Endothelial cell of umbilical vein (primary cell): ENCODE data around the gene LYPD1. TPM values are rescaled to one million over a fixed set of nuclear protein-coding genes. Genes with fewer than 3 reads are reported as not detected.

ENCODE experiments used
- BruUV-seq: library from RNA; stranded (reverse); fragments of 400-500 nt; replicated peaks from 2 replicates; lab custom pipeline; 2021; lab: Mats Ljungman, UMichigan
- CTCF ChIA-PET: fragments of 300-600, 350-600 bp; sonication (Branson Sonifier 250); formaldehyde crosslinking; loops from one replicate; lab custom pipeline; 2021; ENCODE audit warnings: antibody characterized with exemption, inconsistent platforms; lab: Charles Lee
- POLR2A ChIA-PET: fragments of 300-600, 350-600 bp; sonication (Branson Sonifier 250); formaldehyde crosslinking; loops from one replicate; lab custom pipeline; 2021; ENCODE audit warnings: antibody characterized with exemption, inconsistent platforms; lab: Charles Lee
- DNase-seq: peaks from one replicate; pipeline ENCODE4 v3.0.0-alpha.2; 2011; ENCODE audit warnings: low read depth, low spot score
- FAIRE-seq: peaks from 2 replicates; lab custom pipeline; 2011; peaks lifted over from hg19 to GRCh38; lab: Jason Lieb, UNC
- H2AFZ ChIP-seq: 2 replicates; pipeline ENCODE4 v1.6.0; 2012; ENCODE audit warnings: low read depth, low read length, control low read depth, inconsistent platforms
- H3K27ac ChIP-seq: 2 replicates; pipeline ENCODE4 v1.5.1; 2011; ENCODE audit warnings: low read depth, mild to moderate bottlenecking, control low read depth, low read length, moderate library complexity; ENCODE audit not compliant: insufficient read depth
- H3K27me3 ChIP-seq, 2 experiments: 2 replicates each; pipeline versions ENCODE4 v1.6.0 to v1.6.1; 2011; ENCODE audit warnings: low read length in 2 of 2, mixed read lengths in 1 of 2; ENCODE audit not compliant: control insufficient read depth in 2 of 2, insufficient read depth in 2 of 2
- H3K36me3 ChIP-seq, 2 experiments: 2 replicates in 1 of 2; 3 replicates in 1 of 2; pipeline ENCODE4 v1.5.1; 2011; ENCODE audit warnings: low read length in 2 of 2, mild to moderate bottlenecking in 1 of 2, moderate library complexity in 1 of 2; ENCODE audit not compliant: control insufficient read depth in 2 of 2, insufficient read depth in 2 of 2; ENCODE audit errors: extremely low read depth in 1 of 2
- H3K4me1 ChIP-seq: 3 replicates; pipeline ENCODE4 v1.5.1; 2011; ENCODE audit warnings: mild to moderate bottlenecking, low read length; ENCODE audit not compliant: control insufficient read depth, insufficient read depth; ENCODE audit errors: extremely low read depth
- H3K4me2 ChIP-seq: 2 replicates; pipeline ENCODE4 v1.6.1; 2011; ENCODE audit warnings: low read length, control low read depth, mixed read lengths; ENCODE audit not compliant: insufficient read depth
- H3K4me3 ChIP-seq, 3 experiments: fragments of 200-600 bp in 1 of 3; sonication (generic), shearing (Covaris generic) in 1 of 3; replicated peaks in 1 of 3; 2 replicates each; pipeline ENCODE4 v1.5.1; 2011 to 2016; ENCODE audit warnings: control low read depth in 3 of 3, low read length in 3 of 3, mild to moderate bottlenecking in 2 of 3, inconsistent platforms in 1 of 3, low read depth in 1 of 3, moderate library complexity in 1 of 3; ENCODE audit not compliant: insufficient read depth in 1 of 3
- H3K79me2 ChIP-seq: 2 replicates; pipeline ENCODE4 v1.6.0; 2012; ENCODE audit warnings: low read length, inconsistent platforms; ENCODE audit not compliant: control insufficient read depth, insufficient read depth
- H3K9ac ChIP-seq: replicated peaks from 2 replicates; pipeline ENCODE3; 2011; ENCODE audit warnings: low read length, control low read depth; ENCODE audit not compliant: insufficient read depth; ENCODE audit errors: extremely low read depth
- H3K9me1 ChIP-seq: replicated peaks from 3 replicates; pipeline ENCODE4 v1.6.0; 2011; ENCODE audit warnings: mild to moderate bottlenecking, low read length; ENCODE audit not compliant: control insufficient read depth, insufficient read depth; ENCODE audit errors: extremely low read depth
- H3K9me3 ChIP-seq: replicated peaks from 2 replicates; pipeline ENCODE4 v1.5.1; 2012; ENCODE audit warnings: low read length, inconsistent platforms; ENCODE audit not compliant: control insufficient read depth, insufficient read depth
- H4K20me1 ChIP-seq: replicated peaks from 2 replicates; pipeline ENCODE3; 2011; ENCODE audit warnings: mild to moderate bottlenecking, low read length; ENCODE audit not compliant: control insufficient read depth, insufficient read depth; ENCODE audit errors: extremely low read depth
- CTCF ChIP-seq, 2 donors: IDR thresholded peaks; 1 replicate in 1 of 2; 2 replicates in 1 of 2; pipeline ENCODE4 v1.5.1; 2011; ENCODE audit warnings: low read length in 2 of 2, mild to moderate bottlenecking in 2 of 2, moderate library complexity in 2 of 2, control low read depth in 1 of 2, inconsistent platforms in 1 of 2, low read depth in 1 of 2; ENCODE audit not compliant: insufficient read depth in 1 of 2; ENCODE audit errors: extremely low read depth in 1 of 2
- EZH2 ChIP-seq: IDR thresholded peaks from 2 replicates; pipeline ENCODE4 v1.6.1; 2012; ENCODE audit warnings: borderline replicate concordance, low read depth, mild to moderate bottlenecking, moderate library complexity, low read length, inconsistent platforms; ENCODE audit not compliant: severe bottlenecking
- FOS ChIP-seq: IDR thresholded peaks from 2 replicates; pipeline ENCODE4 v1.6.1; 2011; ENCODE audit warnings: mild to moderate bottlenecking, low read length, moderate library complexity, borderline replicate concordance; ENCODE audit not compliant: insufficient read depth
- GATA2 ChIP-seq: IDR thresholded peaks from 2 replicates; pipeline ENCODE4 v1.7.0; 2011; ENCODE audit warnings: low read depth, mild to moderate bottlenecking, moderate library complexity, mixed read lengths, low read length; ENCODE audit not compliant: insufficient read length, insufficient read depth
- JUN ChIP-seq: IDR thresholded peaks from 2 replicates; pipeline ENCODE4 v1.6.1; 2011; ENCODE audit warnings: borderline replicate concordance, low read depth; ENCODE audit not compliant: insufficient read length, insufficient read depth
- MAX ChIP-seq: IDR thresholded peaks from 2 replicates; pipeline ENCODE4 v1.6.1; 2011; ENCODE audit not compliant: insufficient read depth, insufficient read length
- MYC ChIP-seq: IDR thresholded peaks from one replicate; pipeline ENCODE4 v1.6.1; 2011; ENCODE audit warnings: mild to moderate bottlenecking, low read depth, low read length
- POLR2A ChIP-seq: IDR thresholded peaks from 2 replicates; pipeline ENCODE4 v1.6.1; 2012; ENCODE audit warnings: low read depth, mild to moderate bottlenecking, control low read depth, low read length
- POLR2AphosphoS5 ChIP-seq: IDR thresholded peaks from 2 replicates; pipeline ENCODE4 v1.6.1; 2012; ENCODE audit warnings: low read depth, mild to moderate bottlenecking, control low read depth, low read length, moderate library complexity; ENCODE audit not compliant: insufficient read depth
- dilution Hi-C: fragments of 300-500 bp; cut with MboI; formaldehyde crosslinking; loops from one replicate; pipeline ENCODE4 v1.15.0; 2019; ENCODE audit warnings: low sequenced_read_pairs; ENCODE audit not compliant: extremely low pct_ligation_motif_present
- intact Hi-C: fragments of 100-400 bp; cut with micrococcal nuclease; formaldehyde crosslinking; loops from one replicate; pipeline ENCODE4 v1.10.0; 2022
- polyA plus RNA-seq, 4 experiments: library from polyadenylated mRNA; depleted of rRNA in 3 of 4; stranded (reverse) in 3 of 4; unstranded in 1 of 4; fragments of >200 nt; gene quantifications; 2 replicates each; pipeline versions ENCODE4 v1.2.1 to v1.2.3, GENCODE V29; 2011 to 2012; ENCODE audit warnings: missing spikeins in 1 of 4
- total RNA-seq: library from RNA; stranded (reverse); gene quantifications from 2 replicates; pipeline ENCODE4 v1.2.3, GENCODE V29; 2021

Gene LYPD1
- total and polyA plus RNA-seq, 2 donors (not counting 3 experiments of a cell fraction or from before 2014, with no cell fraction given), result 76.6 to 105 TPM

GRCh38 chr2:132632000-132632649, 37.9 kb downstream of the LYPD1 start:
- no TSS peak for BruUV-seq
- H3K36me3 ChIP-seq, result no peaks in the 10 kb centered on the region
- H3K9ac ChIP-seq, result no peak overlapping the region
- no peak for FAIRE-seq
- no peak for DNase-seq
- intact Hi-C loops, result no loop called here
- no peaks in the 10 kb centered on the region for H3K79me2 ChIP-seq
- H3K4me2 ChIP-seq, result no peak overlapping the region
- no peaks in the 10 kb centered on the region for H3K4me1 ChIP-seq
- no peak overlapping the region for H3K4me3 ChIP-seq
- TF ChIP-seq MAX (no peak), POLR2A (no peak), POLR2AphosphoS5 (no peak), JUN (no peak), CTCF (IDR thresholded peaks at IDR 0.05; ENCODE audit: extremely low read depth in 1 of 2, insufficient read depth in 1 of 2, low read depth in 1 of 2, low read length in 2 of 2) (no peak), FOS (no peak), GATA2 (no peak), EZH2 (no peak), MYC (no peak)
- no peaks in the 10 kb centered on the region for H3K9me3 ChIP-seq
- dilution Hi-C loops, result no loop called here
- no peak overlapping the region for H3K27ac ChIP-seq
- H4K20me1 ChIP-seq, result no peaks in the 10 kb centered on the region
- ChIA-PET POLR2A (no interaction called here), CTCF (interaction anchor here (1.0 kb wide), 1 partner anchor 540 kb away, joined by 3 read pairs; no protein-coding TSS in a partner anchor)
- no peak overlapping the region for H2AFZ ChIP-seq
- H3K9me1 ChIP-seq, result no peaks in the 10 kb centered on the region
- peaks cover 0 to 5% of the 10 kb centered on the region in 2 experiments for H3K27me3 ChIP-seq
